ENCODE measurements around the gene SFTPD. TPM values are rescaled to one million over a fixed set of nuclear protein-coding genes. Genes with fewer than 3 reads are reported as not detected.
"Not testable (repeated sequence)": the region's sequence is repeated elsewhere in the genome, so short reads cannot be mapped to it uniquely, and the experiment has no call there.

The SFTPD gene
- total and polyA plus RNA-seq, 2 of the 8 experiments (the other 6 are each of a cell fraction or from before 2014, with no cell fraction given): 0.21 to 0.54 TPM

DNA sequence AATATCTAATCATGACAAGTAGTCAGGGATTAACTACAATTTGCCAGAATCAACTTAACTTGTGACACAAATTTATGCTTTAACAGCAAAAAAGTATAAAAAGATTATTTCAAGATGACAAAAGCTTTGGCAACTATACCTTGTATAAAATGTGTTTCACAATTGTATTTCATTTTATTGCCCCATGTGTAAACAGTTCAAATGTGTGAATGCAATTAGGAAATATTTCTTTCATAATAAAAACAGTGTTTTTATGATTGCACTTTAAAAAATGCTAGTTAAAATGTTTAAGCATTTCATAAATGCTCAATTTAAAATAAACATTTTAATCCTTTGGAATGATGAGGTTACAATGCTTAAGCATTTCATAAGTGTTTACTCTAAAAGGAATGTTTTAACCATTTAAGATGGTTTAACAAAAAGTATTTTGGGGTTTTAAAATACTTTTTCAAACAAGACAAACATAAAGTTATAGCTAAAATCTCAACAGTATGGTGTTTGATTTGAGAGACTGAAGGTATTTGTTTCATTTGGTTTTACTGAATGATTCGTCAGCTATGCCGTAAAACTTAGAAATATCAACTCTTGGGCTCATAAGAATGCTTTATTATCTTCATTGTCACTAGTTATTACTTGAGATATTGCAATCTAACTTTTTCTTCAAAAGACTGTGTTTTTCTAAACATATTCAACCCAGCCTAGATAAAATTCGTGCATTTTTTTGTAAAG, 50.1 kb downstream of the SFTPD start (continued):
- TF ChIP-seq CEBPB (IDR thresholded peaks at IDR 0.05; ENCODE audit: low read depth, low read length) (no peak), EP300 (IDR thresholded peaks at IDR 0.05; ENCODE audit: borderline replicate concordance in 1 of 2, low read depth in 2 of 2, low read length in 2 of 2) (no peak), CHD1 (IDR thresholded peaks at IDR 0.05; ENCODE audit: low read depth, low read length) (no peak), SIX5 (IDR thresholded peaks at IDR 0.05; ENCODE audit: low read depth, low read length) (no peak), YY1 (IDR thresholded peaks at IDR 0.05; ENCODE audit: low read depth, low read length) (no peak), KDM5A (IDR thresholded peaks at IDR 0.05; ENCODE audit: low read length) (no peak)

DNA sequence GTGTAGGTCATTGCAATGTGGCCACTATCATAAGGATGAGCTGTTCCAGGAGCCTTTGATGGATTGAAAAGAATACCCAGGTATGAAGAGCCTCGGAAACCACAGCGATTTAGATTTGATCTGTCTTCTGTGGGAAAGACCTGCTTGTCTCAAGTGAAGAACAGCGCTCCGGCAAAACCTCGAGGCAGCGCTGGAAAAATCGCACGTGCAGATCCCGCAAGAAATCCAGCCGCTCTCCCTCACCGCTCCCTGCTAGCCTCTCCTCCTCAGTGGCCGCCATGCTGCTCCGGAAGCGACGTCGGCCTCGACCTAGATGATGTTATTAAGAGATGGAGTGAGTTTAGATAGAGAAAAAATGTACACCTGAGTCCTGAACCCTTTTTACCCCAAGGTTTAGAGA, 56.0 kb downstream of the SFTPD start:
- H3K4me1 ChIP-seq (replicated peaks in 1 of 4; ENCODE audit: control insufficient read depth in 3 of 4, insufficient read depth in 4 of 4, low read length in 3 of 4); POLR2A ChIA-PET (ENCODE audit: partially characterized antibody): not testable (repeated sequence)

More for the DNA sequence above, 56.0 kb downstream of the SFTPD start:
- H2BK15ac ChIP-seq (ENCODE audit: low read length); H3K4ac ChIP-seq (replicated peaks; ENCODE audit: insufficient read length, low read depth, low read length); H3K4me2 ChIP-seq (ENCODE audit: insufficient read depth in 1 of 2, low read depth in 2 of 2, low read length in 2 of 2); H4K20me1 ChIP-seq (replicated peaks in 1 of 2; ENCODE audit: control insufficient read depth in 1 of 2, insufficient read depth in 2 of 2, low read length in 2 of 2); H3K36me3 ChIP-seq (ENCODE audit: control insufficient read depth in 2 of 4, insufficient read depth in 4 of 4, low read length in 3 of 4); H2BK12ac ChIP-seq (ENCODE audit: low read depth, low read length); H2BK20ac ChIP-seq (ENCODE audit: low read length); H3K27me3 ChIP-seq (replicated peaks in 1 of 4; ENCODE audit: control insufficient read depth in 3 of 4, extremely low read depth in 1 of 4, insufficient read depth in 3 of 4, low read length in 3 of 4); H3K18ac ChIP-seq (ENCODE audit: extremely low read depth, low read length); H2AFZ ChIP-seq (ENCODE audit: low read length); H3K9me3 ChIP-seq (ENCODE audit: insufficient read depth in 2 of 2, low read depth in 1 of 2, low read length in 1 of 2); H3K14ac ChIP-seq (ENCODE audit: insufficient read length); H3K23me2 ChIP-seq (ENCODE audit: low read depth, low read length); H2AK5ac ChIP-seq (ENCODE audit: low read depth, low read length); H3K4me3 ChIP-seq (ENCODE audit: extremely low read depth in 1 of 4, insufficient read depth in 2 of 4, low read depth in 3 of 4, low read length in 4 of 4); H3K23ac ChIP-seq (ENCODE audit: insufficient read length); H3K9ac ChIP-seq (replicated peaks in 1 of 4; ENCODE audit: extremely low read depth in 1 of 4, low read depth in 3 of 4, low read length in 3 of 4); H4K8ac ChIP-seq (ENCODE audit: extremely low read depth, insufficient read depth, low read length); CTCF ChIA-PET (ENCODE audit: partially characterized antibody); H3K79me2 ChIP-seq (ENCODE audit: control insufficient read depth in 1 of 2, insufficient read depth in 2 of 2, low read length in 2 of 2); H3K27ac ChIP-seq (ENCODE audit: low read depth, low read length); H2BK120ac ChIP-seq (replicated peaks; ENCODE audit: low read depth, low read length); H4K5ac ChIP-seq (ENCODE audit: insufficient read length, low read depth, low read length); H2BK5ac ChIP-seq (ENCODE audit: low read depth, low read length); H4K91ac ChIP-seq (replicated peaks; ENCODE audit: insufficient read length, low read length); DNase-seq (ENCODE audit: low read depth in 1 of 2, low spot score in 2 of 2); FAIRE-seq; H3K79me1 ChIP-seq (ENCODE audit: low read depth, low read length); H3K56ac ChIP-seq (replicated peaks; ENCODE audit: insufficient read length, low read depth, low read length): not testable (repeated sequence)
- 91% methylated on average over 17 of the region's 17 CpGs; no CpG with 5 or more reads in 1 of the 2 experiments for WGBS, 2 experiments (ENCODE audit: extremely low coverage in 1 of 2, insufficient coverage in 1 of 2, insufficient read length in 1 of 2, insufficient replicate concordance in 2 of 2, low coverage in 1 of 2, low lambda C conversion rate in 2 of 2, missing lambda C conversion rate in 1 of 2)
